ENCODE data around the gene MME. TPM values are rescaled to one million over a fixed set of nuclear protein-coding genes. Genes with fewer than 3 reads are reported as not detected.
A peak's percentile ranks its signal among the peaks of the same experiment; 100 is the strongest.

MME gene
- not detected in 2 replicates for total RNA-seq (2014; rRNA removed; shearing (Covaris generic))
- not detected in 2 replicates for polyA plus RNA-seq (2014; cell fraction: nucleus; rRNA removed)

GRCh38 chr3:155079746-155080487 is at the start of gene MME:
Gene MME, plus strand, starts transcription at chr3:155080319. Its CDS starts 3,849 bp downstream, at chr3:155084168.
- peak; percentile 1 for DNase-seq (ENCODE audit: extremely low read depth, low read depth)

DNA sequence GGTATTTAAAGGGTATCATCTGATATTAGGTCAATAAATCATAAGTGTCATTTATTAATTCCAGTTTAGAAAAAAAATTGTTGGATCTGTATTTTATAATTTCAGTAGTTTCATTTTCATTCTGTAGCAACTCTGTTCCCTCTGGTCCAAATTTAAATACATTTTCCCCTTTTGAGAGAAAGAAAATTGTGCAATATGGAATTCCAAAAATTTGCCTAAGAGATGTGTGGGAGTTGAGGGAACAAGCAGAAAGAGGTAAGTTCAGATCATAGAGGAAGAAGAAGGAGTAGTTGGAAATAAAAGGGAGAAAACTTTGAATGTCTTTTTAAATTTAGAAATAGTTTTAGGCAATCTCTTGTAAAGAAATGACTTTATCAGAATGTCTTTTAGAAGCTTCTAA is 48.9 kb upstream of the MME start:
- DNase-seq (ENCODE audit: extremely low read depth, low read depth) = no peak

- no peak for DNase-seq (ENCODE audit: extremely low read depth, low read depth)
Measured at GRCh38 chr3:155032918-155033317, 47.2 kb upstream of the MME start.

GRCh38 chr3:155034786-155035185 is 45.3 kb upstream of the MME start:
- DNase-seq (ENCODE audit: extremely low read depth, low read depth) = no peak

GRCh38 chr3:155035553-155035952 is 44.6 kb upstream of the MME start:
- no peak for DNase-seq (ENCODE audit: extremely low read depth, low read depth)

DNA sequence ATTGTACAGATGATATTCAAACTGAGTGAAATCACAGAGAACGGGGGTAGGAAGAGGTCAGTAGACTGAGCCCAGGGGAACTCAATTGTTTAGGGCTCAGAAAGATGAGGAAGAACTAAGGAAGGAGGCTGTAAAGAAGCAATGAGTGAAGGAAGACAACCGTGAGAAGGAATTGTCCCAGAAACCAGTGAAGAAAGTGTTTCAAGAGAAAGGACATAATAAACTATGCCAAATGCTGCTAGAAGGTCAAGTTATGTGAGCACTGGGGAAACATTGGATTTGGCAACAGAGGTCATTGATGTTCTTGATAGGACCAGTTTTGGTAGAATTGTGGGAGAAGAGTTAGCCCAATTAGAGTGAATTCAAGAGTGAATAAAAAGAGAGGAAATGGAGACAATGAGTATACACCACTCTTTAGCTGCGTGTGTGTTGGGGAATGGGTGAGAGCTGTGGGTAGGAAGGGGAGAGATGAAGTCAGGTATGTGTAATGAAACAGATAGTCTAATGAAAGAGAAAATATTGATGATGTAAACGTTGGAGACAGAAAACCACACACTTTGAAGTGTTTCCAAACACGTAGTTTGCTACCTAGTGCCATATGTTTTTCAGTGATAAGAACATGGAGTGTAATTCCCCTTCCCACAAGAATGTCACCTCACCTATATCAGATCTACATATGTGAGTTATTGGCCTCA is 42.5 kb upstream of the MME start:
- DNase-seq (ENCODE audit: extremely low read depth, low read depth) = no peak

DNA sequence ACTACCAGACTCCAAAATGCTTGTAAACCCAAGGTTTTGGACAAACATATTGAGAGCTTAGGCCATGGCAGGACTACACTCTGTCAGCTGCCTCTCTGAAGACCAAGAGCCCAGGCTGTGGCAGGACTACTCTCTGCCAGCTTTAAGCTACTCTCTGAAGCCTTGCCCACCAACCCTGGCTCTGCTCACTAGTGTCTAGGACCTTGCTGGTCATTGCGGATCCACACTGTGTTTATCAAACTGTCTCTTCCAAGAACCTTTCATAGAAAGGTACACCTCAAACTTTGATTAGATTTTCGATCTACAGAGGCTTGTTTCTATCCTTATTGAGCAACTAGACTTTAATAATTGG is 41.9 kb upstream of the MME start:
- DNase-seq (ENCODE audit: extremely low read depth, low read depth) = no peak

DNA sequence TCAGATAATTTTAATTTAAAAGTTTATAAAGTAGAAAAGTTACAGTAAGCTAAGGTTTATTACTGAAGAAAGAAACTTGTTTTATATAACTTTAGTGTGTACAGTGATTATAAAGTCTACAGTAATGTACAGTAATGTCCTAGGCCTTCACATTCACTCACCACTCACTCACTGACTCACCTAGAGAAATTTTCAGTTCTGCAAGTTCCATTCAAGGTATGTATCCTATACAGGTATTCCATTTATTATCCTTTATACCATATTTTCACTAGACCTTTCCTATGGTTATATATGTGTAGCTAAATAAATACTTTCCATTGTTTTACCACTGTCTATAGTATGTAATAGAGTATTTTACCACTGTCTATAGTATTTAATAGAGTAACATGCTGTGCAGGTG is 33.2 kb upstream of the MME start:
- no peak for DNase-seq (ENCODE audit: extremely low read depth, low read depth)

DNA sequence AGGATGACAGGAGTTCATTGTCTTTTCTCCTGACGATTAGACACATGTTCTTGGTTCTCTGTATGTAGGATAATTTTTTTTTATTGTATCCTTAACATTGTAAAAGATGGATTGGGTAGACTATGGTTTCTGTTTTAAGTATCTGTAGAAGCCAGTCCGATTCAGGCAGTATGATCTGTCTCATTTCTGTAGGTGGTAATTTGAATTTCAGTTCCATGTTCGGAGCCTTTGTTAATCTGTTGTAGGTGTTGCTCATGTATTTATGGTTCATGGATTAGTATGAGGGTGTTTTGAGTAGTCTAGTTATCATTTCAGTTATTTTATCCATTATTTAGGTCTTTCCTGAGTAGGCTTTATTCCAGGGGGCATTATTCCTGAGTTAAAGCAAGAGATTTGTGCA is 32.4 kb upstream of the MME start:
- no peak for DNase-seq (ENCODE audit: extremely low read depth, low read depth)

DNA sequence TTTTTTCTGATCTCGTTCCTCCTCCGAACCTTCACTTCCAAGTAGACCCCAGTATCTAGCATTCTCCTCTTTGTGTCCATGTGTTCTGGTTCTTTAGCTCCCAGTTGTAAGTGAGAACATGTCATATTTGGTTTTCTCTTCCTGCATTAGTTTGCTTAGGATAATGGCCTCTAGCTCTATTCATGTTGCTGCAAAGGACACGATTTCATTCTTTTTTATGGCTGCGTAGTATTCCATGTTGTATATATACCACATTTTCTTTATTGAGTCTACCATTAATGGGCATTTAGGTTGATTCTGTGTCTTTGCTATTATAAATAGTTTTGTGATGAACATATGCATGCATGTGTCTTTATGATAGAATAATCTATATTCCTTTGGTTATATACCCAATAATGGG is 30.2 kb upstream of the MME start:
- no peak for DNase-seq (ENCODE audit: extremely low read depth, low read depth)

- no peak for DNase-seq (ENCODE audit: extremely low read depth, low read depth)
Measured at GRCh38 chr3:155052470-155052869, 27.6 kb upstream of the MME start.

GRCh38 chr3:155053756-155054155 is 26.4 kb upstream of the MME start:
- no peak for DNase-seq (ENCODE audit: extremely low read depth, low read depth)

GRCh38 chr3:155064920-155065319 is 15.2 kb upstream of the MME start:
- no peak for DNase-seq (ENCODE audit: extremely low read depth, low read depth)

GRCh38 chr3:155065537-155065936 is 14.6 kb upstream of the MME start:
- no peak for DNase-seq (ENCODE audit: extremely low read depth, low read depth)

DNA sequence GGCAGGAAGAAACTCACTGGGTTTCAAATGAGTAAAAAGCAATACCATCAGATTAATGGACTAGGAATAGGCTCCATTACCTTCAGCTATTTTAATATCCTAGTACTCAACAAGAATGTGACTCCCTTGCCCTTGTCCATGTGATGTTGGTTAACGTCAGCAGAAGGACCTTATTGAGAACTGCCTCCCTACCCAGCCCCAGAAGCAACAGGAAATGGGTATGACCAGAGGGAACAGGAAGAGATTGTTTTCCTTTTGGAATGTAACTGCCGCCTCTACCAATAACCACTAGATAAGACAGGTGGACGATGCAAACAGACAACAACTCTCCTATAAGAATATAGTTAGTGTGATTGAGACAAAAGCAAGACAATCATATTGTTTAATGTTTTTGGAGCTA is 10.4 kb upstream of the MME start:
- no peak for DNase-seq (ENCODE audit: extremely low read depth, low read depth)

- no peak for DNase-seq (ENCODE audit: extremely low read depth, low read depth)
Measured at GRCh38 chr3:155070316-155070715, 9.8 kb upstream of the MME start.

DNA sequence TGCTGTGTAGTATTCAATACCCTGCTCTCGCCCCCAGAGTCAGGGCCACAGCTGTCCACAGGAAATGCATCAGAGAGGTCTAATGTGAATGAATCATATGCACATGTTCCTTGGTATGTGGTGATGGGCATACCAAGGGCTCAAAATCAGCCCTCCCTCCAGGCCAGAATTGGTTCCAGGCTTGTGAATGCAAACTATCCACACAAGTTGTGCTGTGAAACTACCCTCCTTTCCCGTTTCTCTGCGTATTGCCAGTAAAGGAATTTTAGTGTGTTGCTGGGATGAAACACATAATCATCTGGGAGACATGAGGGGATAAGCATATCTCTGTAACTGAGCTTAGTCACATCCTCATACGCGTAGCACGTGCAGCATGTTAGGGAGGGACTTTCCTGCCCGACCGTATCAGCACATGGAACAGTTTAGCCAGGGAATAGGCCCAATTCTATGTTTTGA is 9.2 kb upstream of the MME start:
- no peak for DNase-seq (ENCODE audit: extremely low read depth, low read depth)

- no peak for DNase-seq (ENCODE audit: extremely low read depth, low read depth)
Measured at GRCh38 chr3:155075200-155075599, 4.9 kb upstream of the MME start.

- no peak for DNase-seq (ENCODE audit: extremely low read depth, low read depth)
Measured at GRCh38 chr3:155076888-155077287, 3.2 kb upstream of the MME start.

- no peak for DNase-seq (ENCODE audit: extremely low read depth, low read depth)
Measured at GRCh38 chr3:155078711-155079467, 1.2 kb upstream of the MME start.

DNA sequence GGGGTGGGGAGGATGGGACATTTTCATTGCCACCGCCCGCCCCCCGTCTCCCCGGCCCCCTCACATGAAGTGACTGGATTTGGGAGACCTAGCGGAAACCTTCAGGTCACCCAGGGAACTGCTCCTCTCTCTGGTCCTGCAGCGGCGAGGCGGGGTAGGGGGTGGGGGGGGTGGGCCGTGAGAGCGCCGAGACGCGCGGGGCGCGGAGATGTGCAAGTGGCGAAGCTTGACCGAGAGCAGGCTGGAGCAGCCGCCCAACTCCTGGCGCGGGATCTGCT is 712 bp upstream of the MME start:
- DNase-seq (ENCODE audit: extremely low read depth, low read depth) = no peak

- no peak for DNase-seq (ENCODE audit: extremely low read depth, low read depth)
Measured at GRCh38 chr3:155080692-155081091, 573 bp downstream of the MME start.
